Measurements from ENCODE around the gene FAM180B. TPM values are rescaled to one million over a fixed set of nuclear protein-coding genes. Genes with fewer than 3 reads are reported as not detected.
A peak's percentile ranks its signal among the peaks of the same experiment; 100 is the strongest.
"Not testable (repeated sequence)": the region's sequence is repeated elsewhere in the genome, so short reads cannot be mapped to it uniquely, and the experiment has no call there.

FAM180B gene
- total and polyA plus RNA-seq, 2 experiments from 2014 or later: 0.12 TPM; not detected in 1

DNA sequence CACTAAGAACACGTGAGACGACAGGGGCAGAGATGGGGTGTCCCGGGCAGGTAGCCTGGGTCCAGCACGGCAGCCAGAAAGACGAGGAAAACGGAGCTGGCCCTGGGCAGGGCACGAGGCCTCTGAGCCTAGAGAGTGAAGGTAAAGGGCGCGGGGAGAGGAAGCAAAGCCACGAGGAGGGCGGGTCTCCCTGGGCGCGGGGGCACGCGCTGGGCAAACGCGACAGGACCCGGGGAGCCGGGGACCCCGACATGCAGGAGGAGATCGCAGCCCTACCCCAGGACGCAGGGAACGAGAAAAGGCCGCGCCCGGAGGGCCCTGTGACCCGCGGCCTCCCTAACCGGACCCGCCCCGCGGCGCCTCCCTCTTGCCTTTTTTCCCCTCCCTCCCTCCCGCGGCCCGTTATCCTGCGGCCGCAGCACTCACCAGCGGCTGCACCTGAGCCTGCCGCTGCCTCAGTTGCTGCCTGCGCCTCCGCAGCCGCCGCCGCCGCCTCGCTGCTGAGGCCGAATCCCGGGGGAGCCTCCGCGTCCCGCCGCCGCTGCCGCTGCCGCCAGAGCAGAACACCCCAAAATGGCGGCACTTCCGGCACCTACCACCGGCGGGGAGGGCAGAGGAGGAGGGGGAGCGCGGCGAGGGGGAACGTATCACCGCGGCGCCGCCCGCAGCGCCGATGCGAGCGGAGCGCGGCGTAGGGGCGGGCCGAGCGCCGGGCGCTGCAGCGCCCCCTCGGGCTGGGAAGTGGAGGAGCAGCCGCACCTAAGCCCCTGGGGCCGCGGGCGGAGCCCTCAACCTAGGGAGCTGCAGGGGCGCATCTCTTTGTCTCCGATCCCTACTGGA, 33.7 kb upstream of the FAM180B start, which contains the start of gene CELF1:
CELF1 (minus strand) TSS at position 567 of the 840 bp plus-strand sequence. CDS start 53,609 bp downstream, outside the sequence.
- Histone ChIP-seq H3K9me3 (ENCODE audit: low read depth) (no peaks in the 10 kb centered on the region), H3K36me3 (no peaks in the 10 kb centered on the region), H3K27me3 (no peaks in the 10 kb centered on the region), H3K4me1 (ENCODE audit: low read depth) (peaks cover 16% of the 10 kb centered on the region), H3K4me3 (peak within 1 kb of the TSS; percentile 94), H3K27ac (peak within 1 kb of the TSS; percentile 97)
- DNase-seq (ENCODE audit: low read depth in 1 of 2, low spot score in 1 of 2): peak; percentile 94 to 97
- TF ChIP-seq, protein P1, sequence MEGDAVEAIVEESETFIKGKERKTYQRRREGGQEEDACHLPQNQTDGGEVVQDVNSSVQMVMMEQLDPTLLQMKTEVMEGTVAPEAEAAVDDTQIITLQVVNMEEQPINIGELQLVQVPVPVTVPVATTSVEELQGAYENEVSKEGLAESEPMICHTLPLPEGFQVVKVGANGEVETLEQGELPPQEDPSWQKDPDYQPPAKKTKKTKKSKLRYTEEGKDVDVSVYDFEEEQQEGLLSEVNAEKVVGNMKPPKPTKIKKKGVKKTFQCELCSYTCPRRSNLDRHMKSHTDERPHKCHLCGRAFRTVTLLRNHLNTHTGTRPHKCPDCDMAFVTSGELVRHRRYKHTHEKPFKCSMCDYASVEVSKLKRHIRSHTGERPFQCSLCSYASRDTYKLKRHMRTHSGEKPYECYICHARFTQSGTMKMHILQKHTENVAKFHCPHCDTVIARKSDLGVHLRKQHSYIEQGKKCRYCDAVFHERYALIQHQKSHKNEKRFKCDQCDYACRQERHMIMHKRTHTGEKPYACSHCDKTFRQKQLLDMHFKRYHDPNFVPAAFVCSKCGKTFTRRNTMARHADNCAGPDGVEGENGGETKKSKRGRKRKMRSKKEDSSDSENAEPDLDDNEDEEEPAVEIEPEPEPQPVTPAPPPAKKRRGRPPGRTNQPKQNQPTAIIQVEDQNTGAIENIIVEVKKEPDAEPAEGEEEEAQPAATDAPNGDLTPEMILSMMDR (IDR thresholded peaks at IDR 0.05; ENCODE audit: low read depth, low read length): peak; percentile 67

DNA sequence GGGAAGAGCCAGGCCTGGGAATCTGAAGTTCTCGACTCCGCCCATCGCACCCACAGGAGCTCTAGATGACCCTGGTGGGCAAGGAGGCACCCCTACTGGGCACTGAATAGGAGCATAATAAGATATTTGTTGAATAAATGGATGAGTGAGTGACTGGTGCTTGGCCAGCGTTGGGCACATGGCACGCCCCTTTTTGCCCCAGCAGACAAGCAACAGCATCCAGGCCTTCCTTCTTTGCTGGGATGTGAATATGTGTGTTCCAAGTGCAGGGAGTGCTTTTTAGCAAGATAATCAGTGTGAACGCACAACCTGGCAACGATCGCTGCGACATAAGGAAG, 33.1 kb upstream of the FAM180B start:
- peak in 1 of 2 donors; percentile 58 for DNase-seq (ENCODE audit: low read depth in 1 of 2, low spot score in 1 of 2)
- TF ChIP-seq, protein P1 (IDR thresholded peaks at IDR 0.05; ENCODE audit: low read depth, low read length): no peak
- Histone ChIP-seq H3K36me3 (no peaks in the 10 kb centered on the region), H3K9me3 (ENCODE audit: low read depth) (no peaks in the 10 kb centered on the region), H3K27me3 (no peaks in the 10 kb centered on the region), H3K4me1 (ENCODE audit: low read depth) (peaks cover 16% of the 10 kb centered on the region), H3K27ac (no peak overlapping the region), H3K4me3 (peak overlapping the region; percentile 94)

DNA sequence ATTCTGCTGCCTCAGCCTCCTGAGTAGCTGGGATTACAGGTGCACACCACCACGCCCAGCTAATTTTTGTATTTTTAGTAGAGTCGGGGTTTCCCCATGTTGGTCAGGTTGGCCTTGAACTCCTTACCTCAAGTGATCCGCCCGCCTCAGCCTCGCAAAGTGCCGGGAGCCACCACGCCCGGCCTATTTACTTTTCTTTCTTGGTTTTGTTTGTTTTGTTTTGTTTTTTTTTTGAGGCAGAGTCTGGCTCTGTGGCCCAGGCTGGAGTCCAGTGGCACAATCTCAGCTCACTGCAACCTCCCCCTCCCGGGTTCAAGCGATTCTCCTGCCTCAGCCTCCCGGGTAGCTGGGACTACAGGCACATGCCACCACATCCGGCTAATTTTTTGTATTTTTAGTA, 29.5 kb upstream of the FAM180B start:
- DNase-seq (ENCODE audit: low read depth in 1 of 2, low spot score in 1 of 2); H3K9me3 ChIP-seq (ENCODE audit: low read depth); H3K27me3 ChIP-seq; H3K36me3 ChIP-seq; H3K4me1 ChIP-seq (ENCODE audit: low read depth); H3K4me3 ChIP-seq; H3K27ac ChIP-seq: not testable (repeated sequence)

DNA sequence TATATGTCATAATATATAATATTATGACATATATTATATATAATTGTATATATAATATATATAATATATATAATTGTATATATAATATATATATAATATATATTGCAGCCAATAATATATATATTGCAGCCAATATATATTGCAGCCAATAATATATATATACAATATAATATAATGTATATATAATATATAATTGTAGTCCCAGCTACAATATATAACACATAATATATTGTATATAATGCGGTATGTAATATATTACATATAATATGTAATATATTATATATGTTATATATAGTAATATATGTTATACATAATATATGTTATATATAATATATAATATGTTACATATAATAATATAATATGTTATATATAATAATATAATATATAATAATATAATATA, 27.8 kb upstream of the FAM180B start:
- Histone ChIP-seq H3K4me1 (ENCODE audit: low read depth) (peaks cover under 1% of the 10 kb centered on the region), H3K4me3 (no peak overlapping the region), H3K36me3 (no peaks in the 10 kb centered on the region), H3K27ac (no peak overlapping the region), H3K27me3 (no peaks in the 10 kb centered on the region), H3K9me3 (ENCODE audit: low read depth) (no peaks in the 10 kb centered on the region)
- DNase-seq (ENCODE audit: low read depth in 1 of 2, low spot score in 1 of 2): no peak
- TF ChIP-seq, protein P1 (IDR thresholded peaks at IDR 0.05; ENCODE audit: low read depth, low read length): no peak

DNA sequence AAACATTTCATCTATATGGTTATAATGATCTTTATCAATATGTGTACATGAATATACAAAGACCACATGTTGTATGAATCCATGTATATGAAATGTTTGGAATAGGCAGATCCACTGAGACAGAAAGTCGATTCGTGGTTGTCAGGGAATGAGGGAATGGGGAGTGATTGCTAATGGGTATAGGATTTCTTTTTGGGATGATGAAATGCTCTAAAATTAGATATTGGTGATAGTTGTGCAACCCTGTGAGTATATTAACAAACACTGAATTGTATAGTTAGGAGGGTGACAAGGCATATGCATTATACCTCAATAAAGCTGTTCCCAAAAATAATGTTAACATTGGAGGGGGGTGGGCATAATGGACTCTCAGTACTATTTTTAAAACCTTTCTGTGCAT, 26.1 kb upstream of the FAM180B start:
- Histone ChIP-seq H3K27ac (no peak overlapping the region), H3K9me3 (ENCODE audit: low read depth) (no peaks in the 10 kb centered on the region), H3K4me1 (ENCODE audit: low read depth) (no peaks in the 10 kb centered on the region), H3K36me3 (no peaks in the 10 kb centered on the region), H3K27me3 (no peaks in the 10 kb centered on the region), H3K4me3 (no peak overlapping the region)
- TF ChIP-seq, protein P1 (IDR thresholded peaks at IDR 0.05; ENCODE audit: low read depth, low read length): no peak
- DNase-seq (ENCODE audit: low read depth in 1 of 2, low spot score in 1 of 2): no peak

DNA sequence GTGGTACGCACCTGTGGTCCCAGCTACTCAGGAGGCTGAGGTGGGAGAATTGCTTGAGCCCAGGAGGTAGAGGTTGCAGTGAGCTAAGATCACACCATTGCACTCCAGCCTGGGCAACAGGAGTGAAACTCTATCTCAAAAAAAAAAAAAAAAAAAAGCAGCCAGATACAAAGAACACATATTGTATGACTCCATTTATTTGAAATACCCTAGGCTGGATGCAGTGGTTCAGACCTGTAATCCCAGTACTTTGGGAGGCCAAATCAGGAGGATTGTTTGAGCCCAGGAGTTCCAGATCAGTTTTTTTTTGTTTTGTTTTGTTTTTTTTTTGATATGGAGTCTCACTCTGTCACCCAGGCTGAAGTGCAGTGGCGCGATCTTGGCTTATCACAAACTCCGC, 24.1 kb upstream of the FAM180B start:
- not testable (repeated sequence) for H3K9me3 ChIP-seq (ENCODE audit: low read depth); H3K27ac ChIP-seq; H3K4me3 ChIP-seq; DNase-seq (ENCODE audit: low read depth in 1 of 2, low spot score in 1 of 2); H3K4me1 ChIP-seq (ENCODE audit: low read depth); H3K36me3 ChIP-seq; H3K27me3 ChIP-seq

DNA sequence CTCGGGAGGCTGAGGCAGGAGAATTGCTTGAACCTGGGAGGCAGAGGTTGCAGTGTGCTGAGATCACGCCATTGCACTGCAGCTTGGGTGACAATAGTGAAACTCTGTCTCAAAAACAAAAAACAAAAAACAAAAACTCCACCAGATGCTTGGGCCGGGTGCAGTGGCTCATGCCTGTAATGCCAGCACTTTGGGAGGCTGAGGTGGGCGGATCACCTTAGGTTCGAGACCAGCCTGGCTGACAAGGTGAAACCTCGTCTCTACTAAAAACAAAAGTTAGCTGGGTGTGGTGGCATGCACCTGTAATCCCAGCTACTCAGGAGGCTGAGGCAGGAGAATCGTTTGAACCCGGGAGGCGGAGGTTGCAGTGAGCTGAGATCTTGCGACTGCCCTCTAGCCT, 22.1 kb upstream of the FAM180B start:
- not testable (repeated sequence) for H3K27me3 ChIP-seq; H3K4me3 ChIP-seq; DNase-seq (ENCODE audit: low read depth in 1 of 2, low spot score in 1 of 2); H3K27ac ChIP-seq; H3K36me3 ChIP-seq; H3K9me3 ChIP-seq (ENCODE audit: low read depth); H3K4me1 ChIP-seq (ENCODE audit: low read depth)

Data from cardiac muscle cell (in vitro differentiated cells and primary cell).